ENCODE data around the gene GJB5.

The GJB5 gene

DNA sequence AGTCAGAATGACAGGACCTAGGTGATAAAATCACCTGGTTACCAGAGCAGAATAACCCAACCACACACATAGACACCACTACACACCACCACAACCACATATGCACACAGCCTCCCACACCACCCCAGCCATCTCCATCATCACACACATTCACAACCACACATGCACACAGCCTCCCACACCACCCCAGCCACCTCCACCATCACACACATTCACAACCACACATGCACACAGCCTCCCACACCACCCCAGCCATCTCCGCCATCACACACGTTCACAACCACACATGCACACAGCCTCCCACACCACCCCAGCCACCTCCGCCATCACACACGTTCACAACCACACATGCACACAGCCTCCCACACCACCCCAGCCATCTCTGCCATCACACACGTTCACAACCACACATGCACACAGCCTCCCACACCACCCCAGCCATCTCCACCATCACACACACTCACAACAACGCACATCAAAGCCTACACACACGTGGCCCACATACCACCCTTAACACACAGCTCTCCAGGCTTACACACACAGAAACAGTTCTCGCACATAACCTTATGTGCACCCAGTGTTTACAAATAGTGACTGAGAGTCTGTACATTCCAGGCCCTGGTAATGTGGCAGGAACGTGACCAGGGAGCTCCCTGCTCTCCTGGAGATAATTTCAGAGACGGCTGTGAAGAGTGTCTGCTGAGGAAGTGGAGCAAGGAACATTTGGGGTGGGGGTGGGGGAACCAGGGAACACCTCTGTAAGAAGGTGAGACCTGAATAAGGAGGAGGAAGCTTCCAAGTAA is 22.9 kb downstream of the GJB5 start:
- DNase-seq, result no peak

DNA sequence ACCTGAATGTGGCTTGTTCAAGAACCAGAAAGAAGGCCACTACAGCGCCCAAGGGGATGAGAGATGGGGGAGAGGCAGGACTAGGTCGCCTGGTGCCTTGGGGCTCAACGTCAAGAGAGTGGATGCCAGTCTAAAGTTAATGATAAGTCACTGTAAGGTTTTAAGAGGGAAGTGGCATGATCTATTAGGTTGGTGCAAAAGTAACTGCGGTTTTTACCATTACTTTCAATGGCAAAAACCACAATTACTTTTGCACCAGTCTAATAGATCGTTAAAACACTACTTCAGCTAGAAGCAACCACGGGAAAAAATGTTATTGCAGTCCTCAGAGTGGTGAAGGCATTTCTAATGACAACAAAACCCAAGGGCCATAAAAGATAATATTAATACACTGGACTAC is 23.5 kb downstream of the GJB5 start:
- no peak for DNase-seq

DNA sequence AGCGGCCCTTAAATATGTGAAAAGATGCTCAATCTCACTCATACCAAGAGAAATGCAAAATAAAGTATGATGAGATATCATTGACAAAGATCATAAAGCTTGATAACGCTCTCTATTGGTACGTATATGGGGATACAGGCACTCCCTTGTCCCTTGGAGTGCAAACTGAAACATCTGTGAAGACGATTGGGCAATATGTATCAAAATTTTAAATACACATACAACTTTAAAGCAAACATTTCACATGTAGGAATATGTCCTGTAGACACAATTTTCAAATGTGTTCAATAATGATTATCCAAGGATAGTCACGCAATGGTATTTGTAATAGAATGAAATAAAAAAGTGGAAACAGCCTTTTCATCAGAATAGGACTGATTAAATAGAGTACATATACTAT is 24.2 kb downstream of the GJB5 start:
- no peak for DNase-seq

DNA sequence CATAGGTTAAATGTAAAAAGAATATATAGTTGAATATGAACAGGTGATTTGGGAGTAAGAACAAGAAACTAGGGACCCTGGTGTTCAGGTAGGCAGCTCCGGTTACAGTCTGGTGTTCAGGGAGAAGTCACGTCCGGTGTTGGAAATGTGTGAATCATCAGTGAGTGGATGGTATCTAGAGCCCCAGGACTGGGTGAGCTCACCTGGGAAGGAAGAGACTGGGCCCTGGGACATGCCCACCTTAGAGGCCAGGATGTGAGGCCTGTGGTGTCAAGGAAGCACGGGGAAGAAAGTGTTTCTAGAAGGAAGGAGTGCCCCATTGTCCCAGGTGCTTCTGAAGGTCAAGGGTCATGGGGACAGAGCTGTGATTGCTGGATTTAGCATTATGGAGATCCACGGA is 24.7 kb downstream of the GJB5 start:
- peak; percentile 58 for DNase-seq

DNA sequence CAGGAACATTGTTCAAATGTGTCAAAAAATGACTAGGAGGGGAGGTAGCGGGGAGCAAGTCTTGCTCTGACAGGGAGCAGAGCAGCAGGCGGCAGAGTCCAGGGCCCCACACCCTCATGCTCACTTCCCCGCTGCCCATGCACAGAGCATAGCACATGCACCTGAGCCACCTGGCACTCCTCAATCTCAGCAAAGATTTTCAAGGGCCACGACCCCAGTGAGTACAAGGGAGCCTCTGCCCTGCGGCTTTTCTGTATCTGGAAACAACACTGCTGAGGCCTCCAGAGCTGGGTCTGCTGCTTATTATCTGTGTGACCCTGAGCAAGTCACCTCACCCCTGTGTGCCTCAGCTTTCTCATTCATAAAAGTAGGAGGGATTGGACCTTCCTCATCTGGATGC is 25.1 kb downstream of the GJB5 start:
- DNase-seq, result no peak

DNA sequence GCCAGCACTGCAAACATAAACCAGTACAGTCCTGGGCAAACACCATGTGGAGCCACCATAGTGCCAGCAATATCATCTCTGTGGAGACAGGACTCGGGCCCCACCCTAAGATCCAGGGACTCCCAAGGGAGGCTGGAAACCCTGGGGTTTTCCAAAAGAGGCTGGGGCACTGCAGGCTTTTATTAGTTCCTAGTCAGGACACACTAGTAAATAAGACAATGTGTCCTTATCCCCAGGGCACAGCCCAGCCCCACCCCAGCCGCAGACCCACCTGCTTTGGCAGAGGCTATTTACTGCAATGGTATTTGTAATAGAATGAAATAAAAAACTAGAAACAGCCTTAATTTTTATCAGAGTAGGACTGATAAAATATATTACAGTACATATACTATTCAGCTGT is 25.7 kb downstream of the GJB5 start:
- no peak for DNase-seq

GRCh38 chr1:34781071-34781843 is 26.4 kb downstream of the GJB5 start, which contains the start of gene GJB3:
Gene GJB3, plus strand, starts transcription at chr1:34781214. Its CDS starts 3,549 bp downstream, at chr1:34784763.
- peak; percentile 52 for DNase-seq

GRCh38 chr1:34781844-34782391 is 27.1 kb downstream of the GJB5 start:
- peak; percentile 63 for DNase-seq

- no peak for DNase-seq
Observed at GRCh38 chr1:34784751-34785221, 29.9 kb downstream of the GJB5 start.

DNA sequence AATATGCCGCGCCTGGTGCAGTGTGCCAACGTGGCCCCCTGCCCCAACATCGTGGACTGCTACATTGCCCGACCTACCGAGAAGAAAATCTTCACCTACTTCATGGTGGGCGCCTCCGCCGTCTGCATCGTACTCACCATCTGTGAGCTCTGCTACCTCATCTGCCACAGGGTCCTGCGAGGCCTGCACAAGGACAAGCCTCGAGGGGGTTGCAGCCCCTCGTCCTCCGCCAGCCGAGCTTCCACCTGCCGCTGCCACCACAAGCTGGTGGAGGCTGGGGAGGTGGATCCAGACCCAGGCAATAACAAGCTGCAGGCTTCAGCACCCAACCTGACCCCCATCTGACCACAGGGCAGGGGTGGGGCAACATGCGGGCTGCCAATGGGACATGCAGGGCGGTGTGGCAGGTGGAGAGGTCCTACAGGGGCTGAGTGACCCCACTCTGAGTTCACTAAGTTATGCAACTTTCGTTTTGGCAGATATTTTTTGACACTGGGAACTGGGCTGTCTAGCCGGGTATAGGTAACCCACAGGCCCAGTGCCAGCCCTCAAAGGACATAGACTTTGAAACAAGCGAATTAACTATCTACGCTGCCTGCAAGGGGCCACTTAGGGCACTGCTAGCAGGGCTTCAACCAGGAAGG is 30.5 kb downstream of the GJB5 start:
- no peak for DNase-seq

DNA sequence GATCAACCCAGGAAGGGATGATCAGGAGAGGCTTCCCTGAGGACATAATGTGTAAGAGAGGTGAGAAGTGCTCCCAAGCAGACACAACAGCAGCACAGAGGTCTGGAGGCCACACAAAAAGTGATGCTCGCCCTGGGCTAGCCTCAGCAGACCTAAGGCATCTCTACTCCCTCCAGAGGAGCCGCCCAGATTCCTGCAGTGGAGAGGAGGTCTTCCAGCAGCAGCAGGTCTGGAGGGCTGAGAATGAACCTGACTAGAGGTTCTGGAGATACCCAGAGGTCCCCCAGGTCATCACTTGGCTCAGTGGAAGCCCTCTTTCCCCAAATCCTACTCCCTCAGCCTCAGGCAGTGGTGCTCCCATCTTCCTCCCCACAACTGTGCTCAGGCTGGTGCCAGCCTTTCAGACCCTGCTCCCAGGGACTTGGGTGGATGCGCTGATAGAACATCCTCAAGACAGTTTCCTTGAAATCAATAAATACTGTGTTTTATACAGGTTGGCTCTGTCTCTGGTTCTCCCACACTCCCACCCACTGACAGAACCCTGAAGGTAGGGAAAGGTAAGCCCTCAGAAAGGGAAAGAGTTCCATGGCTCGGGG is 31.1 kb downstream of the GJB5 start:
- no peak for DNase-seq

DNA sequence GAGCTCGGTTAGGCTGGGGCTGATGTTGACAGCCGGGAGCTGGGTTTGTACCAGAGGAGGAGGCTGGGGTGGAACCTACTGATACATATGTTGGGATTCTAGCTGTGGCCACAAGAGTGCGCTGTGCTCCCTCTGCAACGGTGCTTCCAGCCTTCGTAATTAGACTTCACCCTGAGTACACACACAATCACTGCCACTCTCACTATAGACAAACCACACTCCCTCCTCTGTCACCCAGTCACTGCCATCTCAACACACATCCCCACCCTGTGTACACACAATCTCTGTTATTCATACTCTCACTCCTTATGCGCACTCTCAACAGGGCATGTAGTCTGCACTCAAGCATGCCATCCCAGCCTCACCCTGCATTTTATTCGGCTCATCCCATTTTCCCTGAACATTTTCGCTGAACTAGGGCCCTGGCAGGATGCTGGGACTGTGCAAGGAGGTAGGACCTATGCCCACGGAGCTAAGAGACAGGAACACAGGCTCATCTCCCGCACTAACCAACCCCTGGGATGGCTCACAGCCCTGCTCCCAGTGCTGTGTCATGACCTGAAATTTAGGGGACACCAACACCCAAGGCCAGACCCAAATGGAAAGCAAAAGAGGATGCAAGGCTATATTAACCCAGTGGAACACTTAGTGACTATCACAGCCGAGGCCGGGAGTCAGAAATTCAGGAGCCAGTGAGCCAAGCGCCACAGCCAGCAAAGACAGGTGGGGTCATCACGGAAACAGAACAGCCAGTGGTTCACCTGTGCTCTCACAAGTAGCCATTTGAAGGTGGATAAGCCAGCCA is 31.9 kb downstream of the GJB5 start:
- peak; percentile 74 for DNase-seq

GRCh38 chr1:34787461-34788420 is 32.9 kb downstream of the GJB5 start:
- no peak for DNase-seq

- DNase-seq, result no peak
Observed at GRCh38 chr1:34790985-34791384, 36.1 kb downstream of the GJB5 start.

DNA sequence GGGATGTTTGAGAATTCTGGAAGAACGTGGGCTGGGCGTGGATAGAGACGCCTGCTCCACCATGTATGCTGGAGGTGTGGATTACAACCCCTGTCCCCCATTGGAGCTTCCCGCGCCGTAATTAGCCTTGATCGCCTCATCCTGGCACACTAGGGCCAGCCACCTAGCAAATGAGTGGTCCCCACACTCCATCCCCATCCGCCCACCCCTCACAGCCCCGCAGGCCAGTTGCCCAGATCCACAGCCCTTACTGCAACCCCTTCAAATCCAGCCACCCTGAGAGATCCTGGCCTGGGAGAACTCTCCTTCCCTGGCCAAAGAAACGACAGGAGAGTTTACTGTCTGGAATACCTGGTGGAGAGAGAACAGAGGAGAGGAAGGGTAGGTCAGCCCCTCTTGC is 37.6 kb downstream of the GJB5 start:
- DNase-seq, result no peak

DNA sequence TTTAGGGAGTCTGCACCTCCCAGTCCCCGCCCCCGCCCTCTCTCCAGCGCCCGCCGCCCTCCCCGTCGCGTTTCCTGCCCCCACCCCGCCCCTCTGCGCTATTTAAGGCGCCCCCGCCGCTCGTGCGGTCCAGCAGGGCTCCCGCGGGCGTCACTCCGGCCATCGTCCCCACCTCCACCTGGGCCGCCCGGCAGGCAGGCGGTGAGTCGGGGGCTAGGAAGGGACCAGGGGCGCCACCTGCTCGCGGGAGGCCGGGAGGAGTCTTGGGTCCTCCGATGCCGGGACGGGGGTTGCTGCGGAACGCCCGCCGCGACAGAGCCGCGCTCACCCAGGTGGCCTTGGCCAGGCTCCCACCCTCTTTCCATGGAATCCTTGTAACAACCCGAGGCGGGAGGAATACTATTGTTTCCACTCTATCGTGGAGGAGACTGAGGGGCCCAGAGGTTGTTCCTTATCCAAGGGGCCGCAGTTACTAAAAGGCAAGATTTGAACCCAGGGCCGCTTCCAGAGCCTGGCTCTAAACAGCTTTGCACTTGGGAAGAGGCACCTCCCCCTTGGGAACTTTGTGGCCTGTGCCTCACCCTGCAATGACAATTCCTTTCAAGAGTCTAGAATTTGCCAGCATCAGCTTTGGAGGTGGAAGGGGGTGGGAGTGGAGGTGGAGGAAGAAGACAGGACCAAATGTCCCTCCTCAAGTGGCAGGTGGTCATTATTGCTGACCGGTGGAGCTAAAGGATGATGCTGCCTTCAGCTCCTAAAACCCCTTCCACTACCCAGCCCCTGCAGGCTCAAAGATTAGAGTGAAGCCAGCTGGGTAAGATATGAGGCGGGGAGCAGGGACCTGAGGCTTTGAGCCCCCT is 38.3 kb downstream of the GJB5 start, which contains the start of gene GJA4:
Gene GJA4 (plus strand): TSS at position 132 of the 860 bp plus-strand sequence. CDS start 1,215 bp downstream, outside the sequence.
- DNase-seq, result no peak

DNA sequence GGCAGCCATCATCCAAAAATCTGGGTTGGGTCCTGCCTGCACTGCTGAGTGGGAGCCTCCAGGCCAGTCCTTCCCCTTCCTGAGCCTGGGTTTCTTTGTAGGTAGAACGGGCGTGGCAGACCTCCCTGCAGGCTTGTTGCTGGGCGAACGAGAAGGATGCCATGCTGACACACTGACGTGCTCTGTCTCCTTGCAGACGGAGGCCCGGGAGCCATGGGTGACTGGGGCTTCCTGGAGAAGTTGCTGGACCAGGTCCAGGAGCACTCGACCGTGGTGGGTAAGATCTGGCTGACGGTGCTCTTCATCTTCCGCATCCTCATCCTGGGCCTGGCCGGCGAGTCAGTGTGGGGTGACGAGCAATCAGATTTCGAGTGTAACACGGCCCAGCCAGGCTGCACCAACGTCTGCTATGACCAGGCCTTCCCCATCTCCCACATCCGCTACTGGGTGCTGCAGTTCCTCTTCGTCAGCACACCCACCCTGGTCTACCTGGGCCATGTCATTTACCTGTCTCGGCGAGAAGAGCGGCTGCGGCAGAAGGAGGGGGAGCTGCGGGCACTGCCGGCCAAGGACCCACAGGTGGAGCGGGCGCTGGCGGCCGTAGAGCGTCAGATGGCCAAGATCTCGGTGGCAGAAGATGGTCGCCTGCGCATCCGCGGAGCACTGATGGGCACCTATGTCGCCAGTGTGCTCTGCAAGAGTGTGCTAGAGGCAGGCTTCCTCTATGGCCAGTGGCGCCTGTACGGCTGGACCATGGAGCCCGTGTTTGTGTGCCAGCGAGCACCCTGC is 39.3 kb downstream of the GJB5 start:
- no peak for DNase-seq

- no peak for DNase-seq
Observed at GRCh38 chr1:34794790-34795180, 39.9 kb downstream of the GJB5 start.

- DNase-seq, result no peak
Observed at GRCh38 chr1:34795916-34796315, 41.1 kb downstream of the GJB5 start.

Data from 8988T (cell line).